Type B pancreatic cell (in vitro differentiated cells): Measurements from ENCODE around the gene C1S. TPM values are rescaled to one million over a fixed set of nuclear protein-coding genes. Genes with fewer than 3 reads are reported as not detected.

Experiments
- DNase-seq: peaks from one replicate; pipeline ENCODE4 v3.0.0; 2021; ENCODE audit warnings: mixed read lengths; ENCODE audit not compliant: unreplicated experiment; ENCODE audit errors: extremely low spot score
- H3K27ac Mint-ChIP-seq: 2 replicates; pipeline ENCODE4 v1.8.0; 2021; ENCODE audit warnings: mild to moderate bottlenecking, mixed read lengths
- H3K27me3 Mint-ChIP-seq: 2 replicates; pipeline ENCODE4 v1.8.0; 2021; ENCODE audit warnings: mixed read lengths
- H3K36me3 Mint-ChIP-seq: 2 replicates; pipeline ENCODE4 v1.8.0; 2021; ENCODE audit warnings: mixed read lengths
- H3K4me1 Mint-ChIP-seq: one replicate; pipeline ENCODE4 v1.8.0; 2021; ENCODE audit warnings: mixed read lengths; ENCODE audit not compliant: unreplicated experiment
- H3K4me3 Mint-ChIP-seq: 2 replicates; pipeline ENCODE4 v1.8.0; 2021; ENCODE audit warnings: mild to moderate bottlenecking, mixed read lengths
- H3K9me3 Mint-ChIP-seq: 2 replicates; pipeline ENCODE4 v1.8.0; 2021; ENCODE audit warnings: mixed read lengths
- CTCF ChIP-seq: fragments of 200-600 bp; sonication (generic); conservative IDR thresholded peaks from 2 replicates; pipeline ENCODE4 v1.5.0; 2021; ENCODE audit warnings: antibody characterized with exemption, mild to moderate bottlenecking
- total RNA-seq: library from RNA; stranded (reverse); gene quantifications from 2 replicates; pipeline ENCODE4 v1.2.1, GENCODE V29; 2021; ENCODE audit warnings: low replicate concordance

C1S gene
- total RNA-seq, 1 donor from 2014 or later, result 3.1 TPM

GRCh38 chr12:7079826-7080125 lies 19.3 kb downstream of the C1S start:
- H3K27ac Mint-ChIP-seq, result peak overlapping the region; percentile 36
- peaks cover 21% of the 10 kb centered on the region for H3K27me3 Mint-ChIP-seq
- DNase-seq, result no peak
- no peaks in the 10 kb centered on the region for H3K4me1 Mint-ChIP-seq
- H3K9me3 Mint-ChIP-seq, result peaks cover 5% of the 10 kb centered on the region
- no peak overlapping the region for H3K4me3 Mint-ChIP-seq
- no peak for TF ChIP-seq CTCF
- H3K36me3 Mint-ChIP-seq, result peaks cover 6% of the 10 kb centered on the region

GRCh38 chr12:7081037-7081436 lies 20.5 kb downstream of the C1S start:
- Mint-ChIP-seq H3K27me3 (peaks cover 10% of the 10 kb centered on the region), H3K4me3 (no peak overlapping the region), H3K27ac (no peak overlapping the region), H3K9me3 (peaks cover 5% of the 10 kb centered on the region), H3K36me3 (peaks cover 6% of the 10 kb centered on the region), H3K4me1 (no peaks in the 10 kb centered on the region)
- no peak for DNase-seq
- no peak for TF ChIP-seq CTCF

GRCh38 chr12:7083125-7083524 lies 22.6 kb downstream of the C1S start:
- Mint-ChIP-seq H3K27me3 (peaks cover 9% of the 10 kb centered on the region), H3K4me1 (no peaks in the 10 kb centered on the region), H3K27ac (no peak overlapping the region), H3K9me3 (peaks cover 5% of the 10 kb centered on the region), H3K36me3 (peaks cover 6% of the 10 kb centered on the region), H3K4me3 (no peak overlapping the region)
- DNase-seq, result no peak
- TF ChIP-seq CTCF, result no peak

- no peak for TF ChIP-seq CTCF
Measured at GRCh38 chr12:7089196-7089871, 28.8 kb downstream of the C1S start.

GRCh38 chr12:7090222-7090998 lies 29.9 kb downstream of the C1S start:
- Mint-ChIP-seq H3K27me3 (peaks cover 27% of the 10 kb centered on the region), H3K27ac (no peak overlapping the region), H3K9me3 (no peaks in the 10 kb centered on the region), H3K4me3 (no peak overlapping the region), H3K36me3 (no peaks in the 10 kb centered on the region), H3K4me1 (peaks cover 10% of the 10 kb centered on the region)
- no peak for DNase-seq
- TF ChIP-seq CTCF, result no peak

More at GRCh38 chr12:7089196-7089871, 28.8 kb downstream of the C1S start:
- no peak for DNase-seq
- Mint-ChIP-seq H3K9me3 (no peaks in the 10 kb centered on the region), H3K27ac (no peak overlapping the region), H3K27me3 (peaks cover 24% of the 10 kb centered on the region), H3K36me3 (no peaks in the 10 kb centered on the region), H3K4me1 (peaks cover 10% of the 10 kb centered on the region), H3K4me3 (no peak overlapping the region)
